IPS DF 6.9 (cell line): ENCODE data around the gene RPS6KA5.
"Not testable (repeated sequence)": the region's sequence is repeated elsewhere in the genome, so short reads cannot be mapped to it uniquely, and the experiment has no call there.

Experiments used
- DNase-seq: peaks from one replicate; pipeline ENCODE4 v3.0.0-alpha.2; 2013; ENCODE audit warnings: low read depth, low spot score
- H3K27ac ChIP-seq: one replicate; pipeline ENCODE4 v1.5.1; 2013; ENCODE audit warnings: low read length, control low read depth
- H3K27me3 ChIP-seq: 2 replicates; pipeline ENCODE4 v1.6.1; 2013; ENCODE audit warnings: mild to moderate bottlenecking, low read length; ENCODE audit not compliant: control insufficient read depth, insufficient read depth
- H3K36me3 ChIP-seq: 2 replicates; pipeline ENCODE4 v1.6.1; 2013; ENCODE audit warnings: low read length; ENCODE audit not compliant: control insufficient read depth, insufficient read depth
- H3K4me1 ChIP-seq: 2 replicates; pipeline ENCODE4 v1.6.1; 2013; ENCODE audit warnings: low read length; ENCODE audit not compliant: control insufficient read depth, insufficient read depth
- H3K4me3 ChIP-seq: 2 replicates; pipeline ENCODE4 v1.5.1; 2013; ENCODE audit warnings: mild to moderate bottlenecking, low read length
- H3K9me3 ChIP-seq: 2 replicates; pipeline ENCODE4 v1.6.1; 2013; ENCODE audit warnings: low read length, inconsistent platforms; ENCODE audit not compliant: control insufficient read depth, insufficient read depth
- WGBS: extraction: QIAGEN DNeasy Blood & Tissue Kit; methylation state at CpG from one replicate; pipeline ENCODE4 v1.1.7; 2013; ENCODE audit warnings: mixed read lengths, missing lambda C conversion rate; ENCODE audit not compliant: insufficient read length, insufficient coverage; 5-methylcytosine and 5-hydroxymethylcytosine counted together

Gene RPS6KA5

DNA sequence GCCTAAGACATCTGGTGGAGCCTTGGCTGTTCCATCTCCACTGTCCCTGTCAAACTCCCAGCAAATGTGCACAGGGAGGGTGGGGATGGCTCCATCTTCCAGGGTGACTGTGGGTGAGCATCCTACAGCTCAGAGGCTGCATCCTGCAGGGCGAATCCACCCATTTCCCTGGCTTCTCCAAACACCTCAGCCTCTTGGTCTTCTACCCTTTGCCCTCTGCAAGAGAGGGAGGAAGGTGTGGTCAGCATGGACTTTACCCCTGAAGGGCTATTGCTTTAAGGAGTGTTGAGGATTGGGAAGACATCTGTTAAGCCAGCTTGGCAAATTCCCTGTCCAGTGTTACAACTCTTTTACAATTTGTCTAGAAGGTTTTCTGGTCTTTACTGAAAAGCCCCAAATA lies 30.3 kb upstream of the RPS6KA5 start:
- no peak for DNase-seq
- Histone ChIP-seq H3K4me1 (no peaks in the 10 kb centered on the region), H3K27ac (no peak overlapping the region), H3K4me3 (no peak overlapping the region), H3K9me3 (no peaks in the 10 kb centered on the region), H3K36me3 (no peaks in the 10 kb centered on the region), H3K27me3 (no peaks in the 10 kb centered on the region)
- WGBS: no CpG with 5 or more reads among the region's 1 CpG

DNA sequence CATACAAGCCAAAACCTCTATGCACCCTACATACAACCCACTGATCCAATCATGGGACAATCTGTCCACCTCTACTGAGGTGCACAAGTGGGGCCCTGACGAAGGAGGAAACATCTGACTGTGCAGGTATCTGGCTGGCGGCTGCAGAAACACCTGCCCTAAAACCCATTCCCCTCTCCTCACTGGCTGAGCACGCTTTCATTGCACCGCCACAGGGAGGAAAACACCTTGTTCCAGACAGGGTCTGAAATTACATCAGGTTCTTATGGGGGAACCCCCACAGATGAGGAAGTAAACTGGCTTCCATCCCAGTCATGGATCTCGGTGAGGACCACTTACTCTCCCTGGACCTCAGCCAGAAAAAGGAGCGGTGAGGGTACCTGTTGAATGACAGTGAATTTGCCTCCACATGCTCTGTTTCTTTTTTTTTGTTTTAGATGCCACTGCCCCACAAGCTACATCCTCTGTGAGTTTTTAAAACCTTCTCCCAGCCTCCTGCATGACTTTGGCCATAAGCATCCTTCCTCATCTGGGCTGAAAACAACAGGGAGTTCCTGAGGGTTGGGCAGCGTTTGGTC lies 29.6 kb upstream of the RPS6KA5 start:
- Histone ChIP-seq H3K27ac (no peak overlapping the region), H3K27me3 (no peaks in the 10 kb centered on the region), H3K9me3 (no peaks in the 10 kb centered on the region), H3K36me3 (no peaks in the 10 kb centered on the region), H3K4me3 (no peak overlapping the region), H3K4me1 (no peaks in the 10 kb centered on the region)
- no CpG with 5 or more reads among the region's 7 CpGs for WGBS
- DNase-seq: no peak

DNA sequence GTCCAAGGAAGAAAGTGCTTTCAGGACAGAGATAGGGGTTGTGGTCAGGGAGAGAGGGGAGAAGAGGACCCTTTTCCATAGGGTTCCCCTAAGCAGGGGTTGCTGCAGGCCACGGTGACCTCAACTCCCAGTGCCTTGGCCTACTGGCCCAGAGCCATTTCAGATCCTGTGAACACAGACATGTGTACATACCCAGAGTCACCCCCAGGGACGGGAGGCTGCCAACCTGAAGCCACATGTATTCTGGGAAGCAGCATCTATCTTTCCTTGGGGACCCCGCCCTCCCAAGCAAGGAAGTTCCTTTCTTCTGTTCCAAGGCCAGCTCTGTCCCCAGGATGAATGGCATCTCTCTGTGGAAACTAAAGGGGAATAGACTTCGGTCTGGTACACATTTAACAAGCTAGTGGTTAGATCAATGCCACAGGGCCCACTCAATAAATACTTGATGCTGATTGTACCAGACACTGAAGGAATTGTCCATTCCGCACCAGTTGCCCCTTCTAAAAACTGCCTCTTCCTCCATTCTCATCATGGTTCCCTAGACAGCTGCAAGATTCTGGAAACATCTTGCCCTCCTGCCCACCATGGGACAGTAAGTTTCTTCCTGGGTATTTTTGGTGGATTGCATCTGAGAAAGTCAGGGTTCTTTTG lies 28.3 kb upstream of the RPS6KA5 start:
- Histone ChIP-seq H3K9me3 (no peaks in the 10 kb centered on the region), H3K27me3 (no peaks in the 10 kb centered on the region), H3K4me3 (no peak overlapping the region), H3K36me3 (no peaks in the 10 kb centered on the region), H3K4me1 (no peaks in the 10 kb centered on the region), H3K27ac (no peak overlapping the region)
- WGBS: no CpG with 5 or more reads among the region's 5 CpGs
- no peak for DNase-seq

DNA sequence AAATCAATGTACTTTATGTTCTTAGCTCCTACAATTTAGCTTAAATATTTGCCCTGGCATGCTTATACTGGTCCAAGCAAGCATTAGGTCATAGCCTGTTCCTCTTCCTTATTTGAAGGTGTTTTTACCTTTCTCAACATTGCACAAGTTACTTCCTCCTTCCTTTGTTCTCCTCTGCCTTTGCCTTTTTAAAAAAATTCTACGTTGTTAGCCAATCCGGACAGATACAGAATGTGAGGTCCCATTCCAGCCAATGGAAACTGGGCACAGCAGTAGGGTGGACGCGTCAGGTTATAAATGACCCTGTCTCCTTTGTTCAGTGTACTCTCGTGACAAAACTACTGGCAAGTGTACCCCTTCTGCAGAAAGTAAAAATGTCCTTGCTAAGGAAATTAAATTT lies 27.0 kb upstream of the RPS6KA5 start:
- H3K27me3 ChIP-seq, H3K4me1 ChIP-seq, H3K36me3 ChIP-seq, DNase-seq, H3K27ac ChIP-seq, H3K4me3 ChIP-seq, H3K9me3 ChIP-seq: not testable (repeated sequence)
- WGBS: no CpG with 5 or more reads among the region's 5 CpGs

DNA sequence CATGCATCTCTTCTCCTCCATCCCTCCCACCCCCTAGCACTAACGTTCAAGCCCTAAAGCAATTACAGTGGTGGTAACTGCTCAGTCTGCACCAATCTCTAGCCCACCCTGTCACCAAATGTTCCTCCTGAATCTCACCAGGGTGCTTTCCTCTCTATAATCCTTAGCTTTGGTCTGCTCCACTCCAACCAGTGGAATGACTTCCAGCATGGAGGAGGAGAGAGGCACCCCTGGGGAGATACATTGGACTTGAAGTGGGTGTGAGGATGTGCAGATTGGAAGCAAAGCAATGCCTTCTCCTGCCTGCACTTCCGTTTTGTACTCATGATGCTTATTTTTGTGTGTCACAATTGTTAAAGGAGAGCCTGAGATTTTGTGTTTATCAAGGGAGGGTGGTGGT lies 24.1 kb upstream of the RPS6KA5 start:
- Histone ChIP-seq H3K27ac (no peak overlapping the region), H3K4me1 (no peaks in the 10 kb centered on the region), H3K36me3 (no peaks in the 10 kb centered on the region), H3K27me3 (no peaks in the 10 kb centered on the region), H3K9me3 (no peaks in the 10 kb centered on the region), H3K4me3 (no peak overlapping the region)
- DNase-seq: no peak
- WGBS: no CpG with 5 or more reads among the region's 2 CpGs

DNA sequence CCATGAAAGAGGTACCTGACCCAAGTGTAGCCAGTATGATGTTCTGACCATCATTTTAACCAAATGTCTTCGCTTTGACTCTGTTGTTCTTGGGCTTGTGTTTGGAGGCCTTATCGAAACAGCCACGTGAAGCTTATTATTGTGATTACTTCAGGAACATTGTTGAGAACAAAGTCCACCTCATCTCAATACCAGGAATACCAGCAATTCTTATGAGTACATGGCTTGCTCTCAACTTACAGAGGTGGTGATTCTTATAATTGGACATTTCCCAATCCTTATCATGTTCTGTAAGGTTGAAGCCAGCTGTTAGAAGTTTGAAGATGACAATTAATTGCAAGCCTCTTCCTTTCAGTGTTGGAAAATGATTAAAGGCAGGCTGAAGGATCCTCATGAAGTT lies 21.8 kb upstream of the RPS6KA5 start:
- no peaks in the 10 kb centered on the region for H3K4me1 ChIP-seq
- no peak overlapping the region for H3K27ac ChIP-seq
- no CpG with 5 or more reads among the region's 3 CpGs for WGBS
- no peaks in the 10 kb centered on the region for H3K27me3 ChIP-seq
- DNase-seq: no peak
- H3K4me3 ChIP-seq: no peak overlapping the region
- no peaks in the 10 kb centered on the region for H3K36me3 ChIP-seq
- no peaks in the 10 kb centered on the region for H3K9me3 ChIP-seq

DNA sequence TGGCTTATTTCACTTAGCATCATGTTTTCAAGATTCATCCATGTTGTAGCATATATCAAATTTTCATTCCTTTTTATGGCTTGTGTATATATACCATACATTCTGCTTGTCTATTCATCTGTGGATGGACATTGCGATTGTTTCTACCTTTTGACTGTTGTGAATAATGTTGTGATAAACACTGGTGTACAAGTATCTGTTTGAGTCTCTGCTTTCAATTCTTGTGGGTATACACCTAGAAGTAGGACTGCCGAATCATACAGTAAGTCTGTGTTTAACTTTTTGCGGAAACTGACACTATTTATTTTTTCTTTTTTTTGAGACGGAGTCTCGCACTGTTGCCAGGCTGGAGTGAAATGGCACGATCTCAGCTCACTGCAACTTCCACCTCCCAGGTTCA lies 19.6 kb upstream of the RPS6KA5 start:
- no peak for DNase-seq
- no CpG with 5 or more reads among the region's 6 CpGs for WGBS
- H3K27ac ChIP-seq: no peak overlapping the region
- no peaks in the 10 kb centered on the region for H3K9me3 ChIP-seq
- H3K4me3 ChIP-seq: no peak overlapping the region
- no peaks in the 10 kb centered on the region for H3K36me3 ChIP-seq
- no peaks in the 10 kb centered on the region for H3K27me3 ChIP-seq
- H3K4me1 ChIP-seq: no peaks in the 10 kb centered on the region

DNA sequence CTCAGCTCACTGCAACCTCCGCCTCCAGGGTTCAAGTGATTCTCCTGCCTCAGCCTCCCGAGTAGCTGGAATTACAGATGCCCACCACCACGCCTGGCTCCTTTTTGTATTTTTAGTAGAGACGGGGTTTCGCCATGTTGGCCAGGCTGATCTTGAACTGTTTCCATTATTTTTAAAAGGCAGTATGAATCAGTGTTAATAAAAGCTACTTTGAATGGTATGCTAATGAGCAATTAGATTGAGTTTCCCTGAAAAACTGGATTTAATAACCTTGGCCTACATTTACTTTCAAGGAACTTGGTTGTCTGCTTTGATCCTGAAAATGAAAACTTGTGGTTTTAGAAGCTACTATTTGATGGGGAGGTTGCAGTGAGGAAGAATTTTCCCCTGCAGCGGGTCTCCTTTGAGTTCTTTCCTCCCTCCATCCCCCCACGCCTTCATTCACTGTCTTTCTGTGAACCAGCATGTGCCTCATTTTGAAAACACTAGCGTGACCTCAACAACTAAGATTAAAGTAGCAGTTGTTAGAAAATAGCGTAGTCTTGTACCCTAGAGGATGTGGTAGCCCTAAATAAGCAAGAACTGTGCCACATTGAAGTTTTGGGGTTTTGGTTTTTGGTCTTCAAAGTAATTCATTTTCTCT lies 17.8 kb upstream of the RPS6KA5 start:
- DNase-seq: no peak
- WGBS: no CpG with 5 or more reads among the region's 9 CpGs
- no peak overlapping the region for H3K4me3 ChIP-seq
- no peak overlapping the region for H3K27ac ChIP-seq
- H3K9me3 ChIP-seq: no peaks in the 10 kb centered on the region
- H3K27me3 ChIP-seq: no peaks in the 10 kb centered on the region
- H3K4me1 ChIP-seq: no peaks in the 10 kb centered on the region
- H3K36me3 ChIP-seq: no peaks in the 10 kb centered on the region

DNA sequence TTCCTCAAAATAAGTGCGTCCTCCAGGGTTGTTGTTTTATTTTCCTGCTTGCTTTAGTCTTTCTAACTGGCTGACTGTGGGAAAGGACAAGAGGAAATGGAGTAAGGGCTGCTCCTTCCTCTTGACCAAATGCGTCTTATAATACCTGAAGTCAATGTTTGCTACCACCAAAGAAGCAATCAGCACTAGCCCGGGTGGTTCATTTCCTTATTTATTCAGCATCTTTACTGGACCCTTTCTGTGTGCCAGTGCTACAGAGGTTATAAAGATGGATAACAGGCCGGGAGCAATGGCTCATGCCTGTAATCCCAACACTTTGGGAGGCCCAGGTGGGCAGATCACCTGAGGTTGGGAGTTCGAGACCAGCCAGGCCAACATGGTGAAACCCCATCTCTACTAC lies 15.1 kb upstream of the RPS6KA5 start:
- no peaks in the 10 kb centered on the region for H3K4me1 ChIP-seq
- no CpG with 5 or more reads among the region's 5 CpGs for WGBS
- no peak for DNase-seq
- H3K4me3 ChIP-seq: no peak overlapping the region
- H3K9me3 ChIP-seq: no peaks in the 10 kb centered on the region
- no peaks in the 10 kb centered on the region for H3K36me3 ChIP-seq
- H3K27ac ChIP-seq: no peak overlapping the region
- H3K27me3 ChIP-seq: no peaks in the 10 kb centered on the region

DNA sequence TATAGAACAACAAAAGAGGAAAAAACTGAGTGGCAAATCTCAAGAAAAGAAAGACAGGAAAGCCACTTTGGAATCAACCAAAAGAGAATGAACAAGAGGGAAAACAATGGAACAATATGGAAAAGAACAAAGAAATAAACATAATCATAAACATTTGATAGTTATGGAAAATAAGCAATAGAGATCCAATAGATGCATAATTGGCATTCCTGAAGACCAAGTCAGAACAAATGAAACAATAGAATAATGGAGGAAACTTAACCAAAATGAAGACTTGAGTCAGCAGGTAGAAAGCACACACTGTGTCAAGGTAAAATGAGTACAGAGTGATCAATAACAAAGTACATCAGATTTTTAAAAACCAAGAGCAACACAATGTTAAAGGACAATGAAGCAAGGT lies 10.1 kb upstream of the RPS6KA5 start:
- H3K9me3 ChIP-seq: no peaks in the 10 kb centered on the region
- H3K27ac ChIP-seq: no peak overlapping the region
- no peak for DNase-seq

DNA sequence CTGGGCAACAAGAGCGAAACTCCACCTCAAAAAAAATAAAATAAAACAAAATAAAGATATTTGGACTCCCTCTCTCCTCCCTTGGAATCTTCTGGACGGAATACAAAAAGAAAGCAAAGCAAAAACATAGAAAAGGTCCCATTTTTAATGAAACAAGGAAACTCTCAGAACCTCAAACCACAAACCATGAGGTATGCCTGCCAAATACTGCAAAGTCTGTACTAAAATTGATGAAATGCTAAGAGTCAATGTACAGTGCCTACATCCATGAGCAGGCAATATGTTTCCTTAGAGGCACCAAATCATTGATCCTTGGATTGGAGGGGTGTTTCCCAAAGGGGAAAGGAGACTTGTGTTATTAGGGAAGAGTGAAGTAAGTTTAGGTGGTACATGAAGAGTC lies 8.2 kb upstream of the RPS6KA5 start:
- no peaks in the 10 kb centered on the region for H3K4me1 ChIP-seq
- no peak for DNase-seq
- WGBS: no CpG with 5 or more reads among the region's 2 CpGs

More for the DNA sequence above, 10.1 kb upstream of the RPS6KA5 start:
- Histone ChIP-seq H3K36me3 (no peaks in the 10 kb centered on the region), H3K27me3 (no peaks in the 10 kb centered on the region), H3K4me1 (no peaks in the 10 kb centered on the region), H3K4me3 (no peak overlapping the region)

More for the DNA sequence above, 8.2 kb upstream of the RPS6KA5 start:
- Histone ChIP-seq H3K36me3 (no peaks in the 10 kb centered on the region), H3K9me3 (no peaks in the 10 kb centered on the region), H3K4me3 (no peak overlapping the region), H3K27ac (no peak overlapping the region), H3K27me3 (no peaks in the 10 kb centered on the region)
